DND-41 (cell line): ENCODE measurements around the gene TCF7L2.

Experiments
- ATAC-seq: fragments of 200-7000 bp; cut with Tn5 transposase; 3 replicates; pipeline ENCODE4 v1.9.1; 2021; ENCODE audit warnings: low read depth; ENCODE audit not compliant: insufficient read depth
- DNase-seq: peaks from one replicate; pipeline ENCODE4 v3.0.0-alpha.2; 2020
- H2AFZ ChIP-seq: 2 replicates; pipeline ENCODE4 v1.6.0; 2012; ENCODE audit warnings: low read depth, low read length
- H3K27ac ChIP-seq: 2 replicates; pipeline ENCODE4 v1.5.1; 2012; ENCODE audit warnings: low read length, inconsistent platforms
- H3K27me3 ChIP-seq: fragments of 200-600 bp; sonication (generic); 2 replicates; pipeline ENCODE4 v1.6.0; 2012; ENCODE audit warnings: low read length, mild to moderate bottlenecking, inconsistent platforms; ENCODE audit not compliant: insufficient read depth, poor library complexity
- H3K36me3 ChIP-seq: 2 replicates; pipeline ENCODE4 v1.5.1; 2012; ENCODE audit warnings: low read length, inconsistent platforms; ENCODE audit not compliant: insufficient read depth
- H3K4me1 ChIP-seq: 2 replicates; pipeline ENCODE4 v1.5.1; 2012; ENCODE audit warnings: mild to moderate bottlenecking, low read length; ENCODE audit not compliant: insufficient read depth
- H3K4me2 ChIP-seq: 2 replicates; pipeline ENCODE4 v1.6.0; 2012; ENCODE audit warnings: mild to moderate bottlenecking, moderate library complexity, low read length, inconsistent platforms; ENCODE audit not compliant: insufficient read depth
- H3K4me3 ChIP-seq, 2 experiments: fragments of 200-600 bp in 1 of 2; shearing (Covaris generic) in 1 of 2; 2 replicates each; pipeline ENCODE4 v1.5.1; 2012 to 2016; ENCODE audit warnings: inconsistent platforms in 2 of 2, low read length in 2 of 2, mild to moderate bottlenecking in 2 of 2, low read depth in 1 of 2, moderate library complexity in 1 of 2
- H3K79me2 ChIP-seq: 2 replicates; pipeline ENCODE4 v1.6.0; 2012; ENCODE audit warnings: low read length, inconsistent platforms; ENCODE audit not compliant: insufficient read depth
- H3K9ac ChIP-seq: 2 replicates; pipeline ENCODE4 v1.6.0; 2012; ENCODE audit warnings: low read depth, mild to moderate bottlenecking, inconsistent platforms, low read length, moderate library complexity
- H3K9me3 ChIP-seq: 2 replicates; pipeline ENCODE4 v1.5.1; 2012; ENCODE audit warnings: low read length, moderate library complexity, mild to moderate bottlenecking, inconsistent platforms; ENCODE audit not compliant: insufficient read depth, severe bottlenecking
- H4K20me1 ChIP-seq: 2 replicates; pipeline ENCODE4 v1.6.0; 2012; ENCODE audit warnings: low read length; ENCODE audit not compliant: insufficient read depth
- CTCF ChIP-seq: IDR thresholded peaks from 2 replicates; pipeline ENCODE4 v1.5.1; 2012; ENCODE audit warnings: borderline replicate concordance, low read length, moderate library complexity, mild to moderate bottlenecking; ENCODE audit not compliant: poor library complexity, severe bottlenecking; ENCODE audit errors: extremely low read depth
- EZH2 ChIP-seq: IDR thresholded peaks from 3 replicates; pipeline ENCODE4 v1.6.1; 2012; ENCODE audit warnings: borderline replicate concordance, low read depth, mild to moderate bottlenecking, moderate library complexity, low read length, inconsistent platforms; ENCODE audit not compliant: severe bottlenecking

TCF7L2 gene

GRCh38 chr10:113165673-113166072, 215.6 kb downstream of the TCF7L2 start:
- no peak overlapping the region for H3K4me2 ChIP-seq
- H3K9ac ChIP-seq = no peak overlapping the region
- no peaks in the 10 kb centered on the region; the same call in 1 of the 2 replicates for H4K20me1 ChIP-seq
- H3K27me3 ChIP-seq = no peaks in the 10 kb centered on the region
- H2AFZ ChIP-seq = no peak overlapping the region
- no peak overlapping the region for H3K27ac ChIP-seq
- no peak for TF ChIP-seq CTCF
- no peak for TF ChIP-seq EZH2
- DNase-seq = no peak
- H3K4me3 ChIP-seq = no peak overlapping the region
- H3K36me3 ChIP-seq = peaks cover 32% of the 10 kb centered on the region
- no peak for ATAC-seq
- H3K9me3 ChIP-seq = no peaks in the 10 kb centered on the region
- H3K4me1 ChIP-seq = no peaks in the 10 kb centered on the region
- H3K79me2 ChIP-seq = no peaks in the 10 kb centered on the region

- ATAC-seq (no peak), DNase-seq (no peak)
- Histone ChIP-seq H3K27me3 (no peaks in the 10 kb centered on the region), H3K36me3 (peaks cover 18% of the 10 kb centered on the region; the same call in 1 of the 2 replicates), H3K4me1 (no peaks in the 10 kb centered on the region), H3K9ac (no peak overlapping the region), H3K4me3 (no peak overlapping the region), H4K20me1 (no peaks in the 10 kb centered on the region; the same call in 1 of the 2 replicates), H3K9me3 (no peaks in the 10 kb centered on the region), H3K79me2 (no peaks in the 10 kb centered on the region), H3K4me2 (no peak overlapping the region), H2AFZ (no peak overlapping the region), H3K27ac (no peak overlapping the region)
- TF ChIP-seq CTCF = no peak
- no peak for TF ChIP-seq EZH2
Measured at GRCh38 chr10:113167702-113168101, 217.7 kb downstream of the TCF7L2 start.

GRCh38 chr10:113168584-113168983, 218.5 kb downstream of the TCF7L2 start:
- H4K20me1 ChIP-seq = no peaks in the 10 kb centered on the region; the same call in 1 of the 2 replicates
- H3K27me3 ChIP-seq = no peaks in the 10 kb centered on the region
- H3K9me3 ChIP-seq = no peaks in the 10 kb centered on the region
- peaks cover 18% of the 10 kb centered on the region; the same call in 1 of the 2 replicates for H3K36me3 ChIP-seq
- no peak overlapping the region for H3K9ac ChIP-seq
- H3K4me2 ChIP-seq = no peak overlapping the region
- H3K4me1 ChIP-seq = no peaks in the 10 kb centered on the region
- no peak for ATAC-seq
- H3K4me3 ChIP-seq = no peak overlapping the region
- H2AFZ ChIP-seq = no peak overlapping the region
- H3K27ac ChIP-seq = no peak overlapping the region
- no peak for DNase-seq
- no peak for TF ChIP-seq EZH2
- TF ChIP-seq CTCF = no peak
- no peaks in the 10 kb centered on the region for H3K79me2 ChIP-seq

- Histone ChIP-seq H3K27ac (no peak overlapping the region), H3K4me2 (no peak overlapping the region), H3K36me3 (peaks cover 13% of the 10 kb centered on the region; the same call in 1 of the 2 replicates), H3K79me2 (no peaks in the 10 kb centered on the region), H3K9ac (no peak overlapping the region), H3K4me1 (no peaks in the 10 kb centered on the region), H3K27me3 (no peaks in the 10 kb centered on the region), H3K4me3 (no peak overlapping the region), H3K9me3 (no peaks in the 10 kb centered on the region), H2AFZ (no peak overlapping the region), H4K20me1 (no peaks in the 10 kb centered on the region; the same call in 1 of the 2 replicates)
- DNase-seq (no peak), ATAC-seq (no peak)
- no peak for TF ChIP-seq EZH2
- no peak for TF ChIP-seq CTCF
Measured at GRCh38 chr10:113169111-113169510, 219.1 kb downstream of the TCF7L2 start.
